ENCODE data around the gene CNST. TPM values are rescaled to one million over a fixed set of nuclear protein-coding genes. Genes with fewer than 3 reads are reported as not detected.

Gene CNST
- total and polyA plus RNA-seq, 2 of the 13 experiments (the other 11 are each of a cell fraction or from before 2014, with no cell fraction given), result 6.3 to 12.4 TPM

DNA sequence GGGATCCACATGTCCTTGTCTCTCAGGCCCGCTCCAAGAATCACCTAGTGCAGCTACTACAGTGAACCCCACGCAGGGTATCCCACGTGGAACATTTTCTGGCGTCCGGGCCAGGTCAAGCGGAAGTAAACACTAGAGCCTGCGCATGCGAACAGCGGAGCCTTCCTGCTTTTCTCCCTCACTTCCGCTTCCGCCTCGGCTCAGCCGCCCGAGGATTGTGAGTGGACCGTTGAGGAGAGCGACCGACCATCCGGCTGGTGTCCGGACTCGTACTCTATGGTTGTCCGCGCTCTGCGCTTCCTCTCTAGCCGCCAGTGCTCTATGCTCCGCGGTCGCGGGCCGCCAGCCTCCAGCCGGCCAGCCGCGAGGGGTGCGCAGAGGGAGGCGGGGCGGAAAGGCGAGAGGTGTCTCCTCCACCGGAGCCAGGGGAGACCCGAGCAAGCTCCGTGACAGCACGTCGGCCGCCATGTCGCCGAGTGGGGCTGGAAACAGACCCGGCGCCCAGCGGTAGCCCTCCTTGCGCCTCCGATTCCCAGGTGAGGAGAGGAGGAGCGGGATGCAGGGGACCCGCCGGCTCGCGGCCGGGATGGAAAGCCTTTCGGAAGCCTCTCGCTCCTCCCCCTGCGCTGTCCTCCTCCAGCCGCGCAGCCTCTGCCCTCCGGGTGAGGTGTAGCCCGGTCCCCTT, at the start of gene CNST, which contains the start of gene TFB2M (continued):
- 0 out of 2 replicates have a peak, but pooled peaks have one; percentile 22 for TF ChIP-seq ZNF609 (CRISPR knock-in tag; IDR thresholded peaks at IDR 0.05; ENCODE audit: borderline replicate concordance)
- peak; percentile 73; the same call in 1 of the 2 replicates for TF ChIP-seq ZNF589 (CRISPR knock-in tag; conservative IDR thresholded peaks at IDR 0.05)
- no peak for TF ChIP-seq PAF1 (CRISPR knock-in tag; IDR thresholded peaks at IDR 0.05)
- TF ChIP-seq ZBTB21 (CRISPR knock-in tag; IDR thresholded peaks at IDR 0.05), result peak; percentile 48; the same call in 1 of the 2 replicates
- 0 out of 2 replicates have a peak, but pooled peaks have one; percentile 52 for TF ChIP-seq ZNF749 (CRISPR knock-in tag; IDR thresholded peaks at IDR 0.05; ENCODE audit: borderline replicate concordance)
- TF ChIP-seq TEAD2 (CRISPR knock-in tag; IDR thresholded peaks at IDR 0.05), result no peak
- no peak for TF ChIP-seq ZNF562 (CRISPR knock-in tag; IDR thresholded peaks at IDR 0.05; ENCODE audit: borderline replicate concordance)
- TF ChIP-seq ZNF296 (CRISPR knock-in tag; conservative IDR thresholded peaks at IDR 0.05), result no peak
- TF ChIP-seq ZNF615 (CRISPR knock-in tag; IDR thresholded peaks at IDR 0.05; ENCODE audit: borderline replicate concordance), result no peak
- peak; percentile 76 for TF ChIP-seq POLR2AphosphoS5 (IDR thresholded peaks at IDR 0.05; ENCODE audit: low read depth, low read length)
- TF ChIP-seq ATF2 (CRISPR knock-in tag; IDR thresholded peaks at IDR 0.05), result no peak; the same call in 1 of the 2 replicates
- no peak for TF ChIP-seq ZNF484 (CRISPR knock-in tag; IDR thresholded peaks at IDR 0.05; ENCODE audit: borderline replicate concordance, low read depth)
- TF ChIP-seq ATAD3A (CRISPR knock-in tag; IDR thresholded peaks at IDR 0.05), result no peak
- peak; percentile 84 for TF ChIP-seq NRL (CRISPR knock-in tag; IDR thresholded peaks at IDR 0.05; ENCODE audit: borderline replicate concordance)
- TF ChIP-seq NR2F6 (IDR thresholded peaks at IDR 0.05), result peak; percentile 72
- TF ChIP-seq NR2F6 (CRISPR knock-in tag; IDR thresholded peaks at IDR 0.05), result peak; percentile 56; the same call in 1 of the 2 replicates
- 0 out of 2 replicates have a peak, but pooled peaks have one; percentile 30 for TF ChIP-seq ZFP41 (CRISPR knock-in tag; IDR thresholded peaks at IDR 0.05; ENCODE audit: borderline replicate concordance)
- no peak; the same call in 1 of the 2 replicates for TF ChIP-seq ZFP37 (CRISPR knock-in tag; IDR thresholded peaks at IDR 0.05; ENCODE audit: borderline replicate concordance)
- TF ChIP-seq TRIM24 (CRISPR knock-in tag; IDR thresholded peaks at IDR 0.05), result no peak
- TF ChIP-seq KDM2A (CRISPR knock-in tag; IDR thresholded peaks at IDR 0.05; ENCODE audit: borderline replicate concordance, low read depth), result peak; percentile 88; the same call in 1 of the 2 replicates
- peak; percentile 74; the same call in 1 of the 2 replicates for TF ChIP-seq STAT6 (CRISPR knock-in tag; IDR thresholded peaks at IDR 0.05; ENCODE audit: borderline replicate concordance)

All from HepG2 (cell line).